HAP-1 (cell line): ENCODE results near the gene RFC4.

Source experiments
- DNase-seq, 2 experiments: peaks; one replicate each; pipeline ENCODE4 v3.0.0-alpha.2; 2016 to 2020; ENCODE audit warnings: low spot score in 2 of 2
- H3K27me3 ChIP-seq: fragments of 250-450 bp; sonication (Bioruptor Pico); 2 replicates; pipeline ENCODE4 v1.5.1; 2020; ENCODE audit warnings: low read depth, mild to moderate bottlenecking, moderate library complexity
- H3K36me3 ChIP-seq: fragments of 250-450 bp; sonication (Bioruptor Pico); replicated peaks from 2 replicates; pipeline ENCODE4 v1.5.1; 2020; ENCODE audit warnings: mild to moderate bottlenecking
- H3K4me1 ChIP-seq: fragments of 250-450 bp; sonication (Bioruptor Pico); 2 replicates; pipeline ENCODE4 v1.5.1; 2020; ENCODE audit warnings: mild to moderate bottlenecking
- H3K4me3 ChIP-seq: fragments of 250-450 bp; sonication (Bioruptor Pico); 2 replicates; pipeline ENCODE4 v1.5.1; 2020; ENCODE audit warnings: mild to moderate bottlenecking, moderate library complexity
- H3K9me3 ChIP-seq: fragments of 250-450 bp; sonication (Bioruptor Pico); 2 replicates; pipeline ENCODE4 v1.5.1; 2020; ENCODE audit warnings: mild to moderate bottlenecking, moderate library complexity
- in situ Hi-C: fragments of 300-500 bp; cut with MboI; formaldehyde crosslinking; loops from 3 replicates; pipeline ENCODE4 v1.14.3; 2020; ENCODE audit warnings: low sequenced_read_pairs, inconsistent platforms, mixed read lengths

The RFC4 gene

GRCh38 chr3:186772701-186773417, 33.4 kb downstream of the RFC4 start:
- no peak overlapping the region for H3K4me3 ChIP-seq
- H3K4me1 ChIP-seq = peaks cover 10% of the 10 kb centered on the region

DNA sequence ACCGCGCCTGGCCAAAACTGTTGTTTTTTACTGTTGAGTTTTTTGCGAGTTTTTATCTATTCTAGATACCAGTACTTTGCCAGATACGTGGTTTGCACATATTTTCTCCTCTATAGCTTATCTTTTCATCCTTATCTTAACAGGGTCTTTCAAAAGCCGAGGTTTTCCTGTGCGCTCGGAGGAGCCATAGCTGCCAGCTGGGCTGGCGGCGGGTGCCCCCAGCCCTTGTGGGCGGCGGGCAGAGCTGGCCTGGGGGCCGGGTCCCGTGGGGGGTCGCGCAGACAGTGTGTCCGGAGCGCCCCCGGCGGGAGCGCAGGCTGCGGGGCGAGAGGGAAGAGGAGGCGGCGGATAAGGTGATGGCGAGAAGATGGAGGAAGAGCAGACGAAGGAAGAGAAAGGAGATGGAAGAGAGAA, 34.0 kb downstream of the RFC4 start:
- H3K36me3 ChIP-seq = no peaks in the 10 kb centered on the region
- no peak for DNase-seq
- in situ Hi-C loops = no loop called here
- H3K27me3 ChIP-seq = no peaks in the 10 kb centered on the region
- no peak overlapping the region for H3K4me3 ChIP-seq
- 0 out of 2 replicates have a peak, but pooled peaks cover 3% of the 10 kb centered on the region for H3K9me3 ChIP-seq
- H3K4me1 ChIP-seq = peaks cover 10% of the 10 kb centered on the region

More at GRCh38 chr3:186772701-186773417, 33.4 kb downstream of the RFC4 start:
- H3K9me3 ChIP-seq = 0 out of 2 replicates have a peak, but pooled peaks cover 3% of the 10 kb centered on the region
- H3K27me3 ChIP-seq = no peaks in the 10 kb centered on the region
- DNase-seq = no peak
- in situ Hi-C loops = no loop called here
- no peaks in the 10 kb centered on the region for H3K36me3 ChIP-seq

GRCh38 chr3:186760897-186761447, 45.3 kb downstream of the RFC4 start:
- Histone ChIP-seq H3K36me3 (no peaks in the 10 kb centered on the region), H3K4me1 (no peaks in the 10 kb centered on the region), H3K4me3 (no peak overlapping the region), H3K9me3 (no peaks in the 10 kb centered on the region), H3K27me3 (no peaks in the 10 kb centered on the region)
- in situ Hi-C loops = no loop called here
- DNase-seq = no peak

DNA sequence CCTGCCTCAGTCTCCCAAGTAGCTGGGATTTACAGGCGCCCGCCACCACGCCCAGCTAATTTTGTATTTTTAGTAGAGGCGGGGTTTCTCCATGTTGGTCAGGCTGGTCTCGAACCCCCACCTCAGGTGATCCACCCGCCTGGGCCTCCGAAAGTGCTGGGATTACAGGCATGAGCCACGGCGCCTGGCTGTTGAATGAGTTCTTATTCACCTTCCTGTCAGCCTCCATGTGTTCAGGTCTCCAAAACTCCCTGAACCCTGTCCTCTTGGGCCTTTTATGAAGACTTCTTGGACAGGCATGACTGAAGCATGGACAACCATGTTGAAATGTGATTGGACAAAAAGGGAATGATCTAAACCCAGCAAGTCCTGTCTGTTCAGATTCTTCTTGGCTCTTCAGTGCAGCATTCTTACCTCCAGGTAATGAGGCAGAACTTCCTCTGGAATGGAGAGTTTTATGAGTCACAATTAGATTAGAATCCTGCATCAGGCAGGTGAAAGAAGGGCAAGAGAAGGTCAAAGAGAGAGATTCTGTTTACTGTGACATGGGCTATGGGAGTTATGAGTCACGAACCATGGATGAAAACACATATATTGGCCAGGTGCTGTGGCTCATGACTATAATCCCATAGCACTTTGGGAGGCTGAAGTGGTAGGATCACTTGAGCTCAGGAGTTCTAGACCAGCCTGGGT, 46.0 kb downstream of the RFC4 start:
- no peaks in the 10 kb centered on the region for H3K36me3 ChIP-seq
- no peaks in the 10 kb centered on the region for H3K4me1 ChIP-seq
- no peak overlapping the region for H3K4me3 ChIP-seq
- no peak for DNase-seq
- H3K9me3 ChIP-seq = no peaks in the 10 kb centered on the region
- no peaks in the 10 kb centered on the region for H3K27me3 ChIP-seq
- in situ Hi-C loops = no loop called here

DNA sequence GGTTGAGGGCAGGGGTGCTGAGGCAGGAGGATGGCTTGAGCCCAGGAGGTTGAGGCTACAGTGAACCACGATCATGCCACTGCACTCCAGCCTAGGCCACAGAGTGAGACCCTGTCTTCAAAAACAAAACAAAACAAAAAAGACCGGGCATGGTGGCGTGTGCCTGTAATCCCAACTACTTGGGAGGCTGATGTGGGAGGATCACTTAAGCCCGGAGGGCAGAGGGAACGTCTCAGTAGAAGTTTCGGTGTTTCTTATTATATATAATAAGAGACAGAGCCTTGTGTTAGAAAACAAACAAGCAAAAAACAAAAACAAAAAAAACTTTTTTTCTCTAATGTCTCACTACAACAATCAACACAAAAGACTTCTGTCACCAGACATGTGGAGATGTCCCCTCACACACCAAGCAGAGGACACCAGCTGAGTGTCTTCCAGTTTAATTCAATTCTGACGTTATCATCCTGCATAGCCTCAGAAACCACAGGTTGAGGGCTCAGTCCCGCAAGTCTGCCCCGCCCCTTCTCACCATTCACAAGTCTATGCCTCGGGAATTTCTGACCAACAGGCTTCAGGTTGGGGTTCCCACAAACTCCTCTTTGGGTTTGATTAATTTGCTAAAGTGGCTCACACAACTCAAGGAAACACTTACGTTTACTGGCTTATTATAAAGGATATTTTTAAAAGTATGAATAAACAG, 46.9 kb downstream of the RFC4 start:
- Histone ChIP-seq H3K9me3 (no peaks in the 10 kb centered on the region), H3K4me3 (no peak overlapping the region), H3K4me1 (no peaks in the 10 kb centered on the region), H3K27me3 (no peaks in the 10 kb centered on the region), H3K36me3 (no peaks in the 10 kb centered on the region)
- DNase-seq = peak in 1 of 2 experiments; percentile 24
- in situ Hi-C loops = loop anchor here (10.0 kb wide), 1 partner anchor 155 kb away; no protein-coding TSS in a partner anchor

- in situ Hi-C loops = loop anchor here (10.0 kb wide), 1 partner anchor 153 kb away; no protein-coding TSS in a partner anchor
- Histone ChIP-seq H3K4me3 (no peak overlapping the region), H3K36me3 (no peaks in the 10 kb centered on the region), H3K9me3 (no peaks in the 10 kb centered on the region), H3K4me1 (no peaks in the 10 kb centered on the region), H3K27me3 (no peaks in the 10 kb centered on the region)
- peak; percentile 15 to 20 for DNase-seq
Measured at GRCh38 chr3:186757686-186758220, 48.5 kb downstream of the RFC4 start.

- H3K4me3 ChIP-seq = no peak overlapping the region
- DNase-seq = no peak
- H3K9me3 ChIP-seq = no peaks in the 10 kb centered on the region
- H3K4me1 ChIP-seq = no peaks in the 10 kb centered on the region
- in situ Hi-C loops = loop anchor here (10.0 kb wide), 1 partner anchor 152 kb away; no protein-coding TSS in a partner anchor
- H3K27me3 ChIP-seq = no peaks in the 10 kb centered on the region
- no peaks in the 10 kb centered on the region for H3K36me3 ChIP-seq
Measured at GRCh38 chr3:186757214-186757613, 49.1 kb downstream of the RFC4 start.

GRCh38 chr3:186754871-186755270, 51.4 kb downstream of the RFC4 start:
- in situ Hi-C loops = loop anchor here (10.0 kb wide), 1 partner anchor 150 kb away; no protein-coding TSS in a partner anchor
- H3K4me1 ChIP-seq = no peaks in the 10 kb centered on the region
- H3K36me3 ChIP-seq = no peaks in the 10 kb centered on the region
- no peaks in the 10 kb centered on the region for H3K9me3 ChIP-seq
- no peaks in the 10 kb centered on the region for H3K27me3 ChIP-seq
- no peak overlapping the region for H3K4me3 ChIP-seq
- no peak for DNase-seq

DNA sequence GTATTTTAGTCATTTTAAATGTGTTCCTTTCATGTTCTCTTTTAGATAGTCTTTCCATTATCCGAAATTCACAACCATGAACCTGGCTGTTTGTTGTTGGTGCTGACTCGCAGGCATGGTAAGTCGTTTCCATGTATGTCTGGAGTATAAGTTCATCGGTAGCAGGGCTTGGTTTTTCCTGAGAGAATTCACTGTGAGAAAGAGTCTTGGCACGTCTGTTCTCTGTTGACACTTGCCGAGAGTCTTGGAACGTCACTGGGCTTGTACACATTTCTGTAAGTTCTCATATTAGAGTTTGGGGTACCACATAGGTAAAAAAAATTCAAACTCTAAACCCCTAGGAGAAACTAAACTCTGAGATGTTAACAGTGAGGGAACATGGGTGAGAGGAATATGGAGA, 52.3 kb downstream of the RFC4 start:
- H3K27me3 ChIP-seq = no peaks in the 10 kb centered on the region
- H3K36me3 ChIP-seq = no peaks in the 10 kb centered on the region
- H3K9me3 ChIP-seq = no peaks in the 10 kb centered on the region
- no peaks in the 10 kb centered on the region for H3K4me1 ChIP-seq
- H3K4me3 ChIP-seq = no peak overlapping the region
- DNase-seq = no peak
- in situ Hi-C loops = loop anchor here (10.0 kb wide), 1 partner anchor 149 kb away; no protein-coding TSS in a partner anchor

DNA sequence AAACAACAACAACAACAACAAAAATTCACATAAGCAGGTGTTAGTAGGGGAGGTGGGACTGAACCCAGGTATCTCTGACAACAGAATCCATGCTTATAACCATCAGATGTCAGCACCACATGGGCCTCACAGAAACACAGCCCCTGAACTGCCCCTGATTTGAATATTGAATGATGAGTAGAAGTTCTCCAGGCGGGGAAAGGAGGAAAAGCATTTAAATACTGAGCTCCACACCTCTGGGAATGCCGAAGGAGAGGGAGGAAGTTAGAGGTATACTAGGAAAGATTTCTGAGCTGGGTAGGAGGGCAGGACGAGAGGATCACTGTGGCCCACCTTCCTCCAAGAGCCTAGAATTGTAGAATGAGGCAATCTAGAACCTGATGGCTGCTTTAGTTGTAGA, 54.8 kb downstream of the RFC4 start:
- Histone ChIP-seq H3K9me3 (no peaks in the 10 kb centered on the region), H3K4me3 (no peak overlapping the region), H3K4me1 (no peaks in the 10 kb centered on the region), H3K27me3 (no peaks in the 10 kb centered on the region), H3K36me3 (no peaks in the 10 kb centered on the region)
- no peak for DNase-seq
- in situ Hi-C loops = loop anchor here (10.0 kb wide), 1 partner anchor 147 kb away; no protein-coding TSS in a partner anchor

- Histone ChIP-seq H3K27me3 (no peaks in the 10 kb centered on the region), H3K9me3 (no peaks in the 10 kb centered on the region), H3K4me1 (no peaks in the 10 kb centered on the region), H3K36me3 (no peaks in the 10 kb centered on the region), H3K4me3 (no peak overlapping the region)
- in situ Hi-C loops = loop anchor here (10.0 kb wide), 1 partner anchor 146 kb away; no protein-coding TSS in a partner anchor
- no peak for DNase-seq
Measured at GRCh38 chr3:186750316-186750715, 56.0 kb downstream of the RFC4 start.

GRCh38 chr3:186746008-186746407, 60.3 kb downstream of the RFC4 start:
- Histone ChIP-seq H3K36me3 (no peaks in the 10 kb centered on the region), H3K4me3 (no peak overlapping the region), H3K4me1 (no peaks in the 10 kb centered on the region), H3K9me3 (no peaks in the 10 kb centered on the region), H3K27me3 (no peaks in the 10 kb centered on the region)
- in situ Hi-C loops = loop anchor here (10.0 kb wide), 1 partner anchor 121 kb away; no protein-coding TSS in a partner anchor
- DNase-seq = peak in 1 of 2 experiments; percentile 50

GRCh38 chr3:186743666-186744065, 62.6 kb downstream of the RFC4 start:
- no peaks in the 10 kb centered on the region for H3K27me3 ChIP-seq
- no peaks in the 10 kb centered on the region for H3K4me1 ChIP-seq
- no peak overlapping the region for H3K4me3 ChIP-seq
- no peaks in the 10 kb centered on the region for H3K9me3 ChIP-seq
- DNase-seq = no peak
- H3K36me3 ChIP-seq = no peaks in the 10 kb centered on the region
- in situ Hi-C loops = loop anchor here (10.0 kb wide), 1 partner anchor 119 kb away; no protein-coding TSS in a partner anchor
